Diencephalon (tissue), 1 donor: ENCODE results near the gene LRRC31. TPM values are rescaled to one million over a fixed set of nuclear protein-coding genes. Genes with fewer than 3 reads are reported as not detected.

Experiments used
- total RNA-seq: library from RNA; depleted of rRNA; stranded (reverse); fragments of >200 nt; gene quantifications from one replicate; pipeline ENCODE4 v1.2.3, GENCODE V29; 2014

LRRC31 gene
- not detected for total RNA-seq

GRCh38 chr3:169869484-169870220 is at the start of gene LRRC31:
LRRC31 (minus strand) TSS chr3:169869935; CDS start chr3:169869807, 128 bp downstream.

DNA sequence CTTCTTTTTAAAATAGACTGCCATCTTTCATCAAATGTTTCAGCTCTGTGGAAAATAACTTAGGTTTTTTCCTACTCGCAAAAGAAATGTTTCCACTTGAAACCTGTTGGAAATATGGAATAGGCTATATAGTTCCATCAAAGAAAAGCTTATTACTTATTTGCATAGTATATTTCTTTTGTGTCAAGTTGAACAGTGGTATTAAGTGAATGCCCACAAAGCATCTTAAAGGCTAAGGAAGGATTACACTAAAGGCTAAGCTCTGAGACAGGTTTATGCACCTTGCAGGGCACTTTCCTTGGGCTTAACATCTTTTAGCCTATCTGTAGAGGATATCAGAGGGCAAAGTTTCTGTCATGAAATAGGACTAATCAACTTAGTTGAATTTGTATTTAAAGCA is 41.5 kb upstream of the LRRC31 start, which contains the start of gene SAMD7:
Gene SAMD7 (plus strand): TSS at position 301 of the 400 bp plus-strand sequence. CDS start 7,927 bp downstream, outside the sequence.

GRCh38 chr3:169812332-169813235 is 57.2 kb downstream of the LRRC31 start, which contains the start of the genes LRRC34 and LRRIQ4:
LRRC34 (minus strand) TSS chr3:169812904; CDS start chr3:169812548, 356 bp downstream.
LRRIQ4 (plus strand) TSS chr3:169812870; CDS start chr3:169821922, 9,052 bp downstream.

Other genes starting within 250 kb of the LRRC31 start
- 8.3 TPM for gene MECOM, start 206.2 kb downstream of the LRRC31 start, total RNA-seq
- gene TERC, start 104.9 kb downstream of the LRRC31 start, total RNA-seq: 71.0 TPM
- 9.2 TPM for gene ACTRT3, start 100.4 kb downstream of the LRRC31 start, total RNA-seq
- 35.8 TPM for gene MYNN, start 96.5 kb downstream of the LRRC31 start, total RNA-seq
- 1.6 TPM for gene LRRIQ4, start 57.1 kb downstream of the LRRC31 start, total RNA-seq
- gene LRRC34, start 57.0 kb downstream of the LRRC31 start, total RNA-seq: 24.5 TPM
- not detected for gene SAMD7, start 41.6 kb upstream of the LRRC31 start, total RNA-seq
- gene SEC62, start 96.9 kb upstream of the LRRC31 start, total RNA-seq: 144 TPM
- 5.3 TPM for gene GPR160, start 168.1 kb upstream of the LRRC31 start, total RNA-seq